HEK293 (cell line): ENCODE results near the gene DUS1L.

Experiments used
- EGR2 ChIP-seq: fragments of 450-650 bp; formaldehyde crosslinking; IDR thresholded peaks from 2 replicates; pipeline ENCODE4 v1.5.1; 2016; ENCODE audit warnings: low read depth, missing biosample characterization, missing genetic modification characterization
- GLIS1 ChIP-seq: fragments of 450-650 bp; formaldehyde crosslinking; IDR thresholded peaks from 2 replicates; pipeline ENCODE4 v1.5.1; 2016; ENCODE audit warnings: missing biosample characterization, missing genetic modification characterization
- KLF16 ChIP-seq: fragments of 450-650 bp; formaldehyde crosslinking; IDR thresholded peaks from 2 replicates; pipeline ENCODE4 v1.5.1; 2017; ENCODE audit warnings: missing biosample characterization, missing genetic modification characterization
- SCRT2 ChIP-seq: fragments of 450-650 bp; formaldehyde crosslinking; IDR thresholded peaks from 2 replicates; pipeline ENCODE4 v1.5.1; 2016; ENCODE audit warnings: missing biosample characterization, missing genetic modification characterization
- SP3 ChIP-seq: fragments of 450-650 bp; formaldehyde crosslinking; IDR thresholded peaks from 2 replicates; pipeline ENCODE4 v1.5.1; 2016; ENCODE audit warnings: missing biosample characterization, missing genetic modification characterization
- ZNF138 ChIP-seq: fragments of 450-650 bp; formaldehyde crosslinking; IDR thresholded peaks from 2 replicates; pipeline ENCODE4 v1.5.1; 2016; ENCODE audit warnings: missing biosample characterization, missing genetic modification characterization, borderline replicate concordance
- ZNF18 ChIP-seq: fragments of 450-650 bp; formaldehyde crosslinking; IDR thresholded peaks from 2 replicates; pipeline ENCODE4 v1.5.1; 2016; ENCODE audit warnings: missing biosample characterization, missing genetic modification characterization
- ZNF23 ChIP-seq: fragments of 450-650 bp; formaldehyde crosslinking; IDR thresholded peaks from 2 replicates; pipeline ENCODE4 v1.5.1; 2016; ENCODE audit warnings: missing biosample characterization, missing genetic modification characterization, borderline replicate concordance
- ZNF404 ChIP-seq: fragments of 450-650 bp; formaldehyde crosslinking; IDR thresholded peaks from 2 replicates; pipeline ENCODE4 v1.5.1; 2017; ENCODE audit warnings: missing biosample characterization, missing genetic modification characterization
- ZNF426 ChIP-seq: fragments of 450-650 bp; formaldehyde crosslinking; IDR thresholded peaks from 2 replicates; pipeline ENCODE4 v1.5.1; 2017; ENCODE audit warnings: missing biosample characterization, missing genetic modification characterization, mild to moderate bottlenecking, inconsistent platforms, moderate library complexity
- ZNF600 ChIP-seq: fragments of 450-650 bp; formaldehyde crosslinking; IDR thresholded peaks from 2 replicates; pipeline ENCODE4 v1.5.1; 2016; ENCODE audit warnings: missing biosample characterization, missing genetic modification characterization
- ZNF660 ChIP-seq: fragments of 450-650 bp; IDR thresholded peaks from 2 replicates; pipeline ENCODE4 v1.5.1; 2018; ENCODE audit warnings: missing biosample characterization, mild to moderate bottlenecking, missing genetic modification characterization
- ZNF701 ChIP-seq: fragments of 450-650 bp; formaldehyde crosslinking; IDR thresholded peaks from 2 replicates; pipeline ENCODE4 v1.5.1; 2016; ENCODE audit warnings: missing biosample characterization, missing genetic modification characterization
- ZNF704 ChIP-seq: fragments of 450-650 bp; formaldehyde crosslinking; IDR thresholded peaks from 2 replicates; pipeline ENCODE4 v1.5.1; 2016; ENCODE audit warnings: missing biosample characterization, missing genetic modification characterization
- ZNF791 ChIP-seq: fragments of 450-650 bp; formaldehyde crosslinking; IDR thresholded peaks from 2 replicates; pipeline ENCODE4 v1.5.1; 2016; ENCODE audit warnings: missing biosample characterization, missing genetic modification characterization
- ZNF792 ChIP-seq: fragments of 450-650 bp; formaldehyde crosslinking; IDR thresholded peaks from 2 replicates; pipeline ENCODE4 v1.5.1; 2016; ENCODE audit warnings: missing biosample characterization, missing genetic modification characterization
- ZNF837 ChIP-seq: fragments of 450-650 bp; formaldehyde crosslinking; IDR thresholded peaks from 2 replicates; pipeline ENCODE4 v1.5.1; 2016; ENCODE audit warnings: missing biosample characterization, missing genetic modification characterization
- ZSCAN16 ChIP-seq: fragments of 450-650 bp; formaldehyde crosslinking; IDR thresholded peaks from 2 replicates; pipeline ENCODE4 v1.5.1; 2016; ENCODE audit warnings: missing biosample characterization, missing genetic modification characterization
- TF ChIP-seq, protein P1 (sequence below): fragments of 450-650 bp; formaldehyde crosslinking; IDR thresholded peaks from 2 replicates; pipeline ENCODE4 v1.5.1; 2016; ENCODE audit warnings: missing biosample characterization, missing genetic modification characterization, low read depth
- TF ChIP-seq, protein P2 (sequence below): fragments of 450-650 bp; formaldehyde crosslinking; IDR thresholded peaks from 2 replicates; pipeline ENCODE4 v1.5.1; 2016; ENCODE audit warnings: missing biosample characterization, missing genetic modification characterization
- TF ChIP-seq, protein P3 (sequence below): fragments of 450-650 bp; formaldehyde crosslinking; IDR thresholded peaks from 2 replicates; pipeline ENCODE4 v1.5.1; 2016; ENCODE audit warnings: missing biosample characterization, missing genetic modification characterization
- TF ChIP-seq, protein P4 (sequence below): fragments of 450-650 bp; formaldehyde crosslinking; IDR thresholded peaks from 2 replicates; pipeline ENCODE4; 2016; ENCODE audit warnings: missing biosample characterization, missing genetic modification characterization
- TF ChIP-seq, protein P5 (sequence below): sonication (generic); formaldehyde crosslinking; IDR thresholded peaks from 2 replicates; pipeline ENCODE4 v1.8.1; 2022; ENCODE audit warnings: mild to moderate bottlenecking, moderate library complexity, missing genetic modification reagents
- TF ChIP-seq, protein P6 (sequence below): fragments of 450-650 bp; formaldehyde crosslinking; IDR thresholded peaks from 2 replicates; pipeline ENCODE4 v1.5.1; 2017; ENCODE audit warnings: missing biosample characterization, missing genetic modification characterization
- TF ChIP-seq, protein P7 (sequence below): fragments of 450-650 bp; formaldehyde crosslinking; IDR thresholded peaks from 2 replicates; pipeline ENCODE4 v1.5.1; 2017; ENCODE audit warnings: missing biosample characterization, missing genetic modification characterization

The DUS1L gene

DNA sequence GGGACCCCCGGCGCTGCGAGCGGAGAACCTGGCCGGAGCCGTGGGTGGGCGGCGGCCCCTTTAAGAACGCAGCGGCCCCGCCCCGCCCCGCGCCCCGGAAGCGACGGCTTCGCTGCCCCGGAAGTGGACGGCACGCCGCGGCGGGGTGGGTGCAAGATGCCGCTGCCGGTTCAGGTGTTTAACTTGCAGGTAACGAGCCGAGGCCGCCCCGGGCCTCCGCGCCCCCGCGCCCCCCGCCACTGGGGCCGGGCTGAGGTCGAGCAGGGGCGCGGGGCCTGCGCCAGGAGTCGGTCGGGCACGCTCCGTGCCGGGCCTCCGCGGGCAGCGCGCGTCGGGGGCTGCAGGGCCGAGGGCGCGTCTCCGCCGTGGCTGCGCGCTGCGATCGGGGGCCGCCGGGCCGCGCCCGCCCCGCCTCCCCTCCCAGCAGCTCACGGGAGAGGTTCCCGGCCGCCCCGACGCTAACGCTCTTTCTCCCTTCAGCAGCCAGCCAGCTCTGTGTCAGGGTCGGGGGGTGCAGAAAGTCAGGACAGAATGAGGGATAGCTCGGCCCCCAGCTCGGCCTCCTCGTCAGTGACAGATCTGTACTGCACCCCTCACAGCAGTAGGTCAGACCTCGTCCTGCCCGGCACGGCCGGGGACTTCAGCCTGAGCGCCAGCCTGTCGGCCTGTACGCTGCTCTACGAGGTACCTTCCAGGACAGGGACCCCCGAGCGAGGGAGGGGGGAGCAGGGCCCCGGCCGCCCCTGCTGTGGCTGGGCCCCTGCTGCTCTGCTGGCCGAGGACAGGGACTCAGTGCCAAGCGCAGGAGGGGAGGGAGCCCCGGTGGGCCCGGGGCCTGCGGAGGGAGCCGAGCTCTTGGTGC is 13.6 kb downstream of the DUS1L start, which contains the start of the genes GPS1 and RFNG (continued):
- TF ChIP-seq ZNF426 (no peak), KLF16 (tag by site-specific recombination) (no peak), ZNF660 (tag by site-specific recombination) (no peak), ZNF837 (tag by site-specific recombination) (no peak), ZNF23 (tag by site-specific recombination) (no peak), SCRT2 (tag by site-specific recombination) (no peak), ZNF704 (tag by site-specific recombination) (no peak), ZSCAN16 (no peak), ZNF792 (tag by site-specific recombination) (no peak), GLIS1 (peak; percentile 51), ZNF18 (no peak), ZNF404 (no peak), EGR2 (tag by site-specific recombination) (no peak), ZNF138 (tag by site-specific recombination) (no peak), ZNF701 (tag by site-specific recombination) (no peak), SP3 (peak; percentile 37; the same call in 1 of the 2 replicates), ZNF791 (no peak), ZNF600 (tag by site-specific recombination) (peak; percentile 50; the same call in 1 of the 2 replicates)
- TF ChIP-seq, protein P1, sequence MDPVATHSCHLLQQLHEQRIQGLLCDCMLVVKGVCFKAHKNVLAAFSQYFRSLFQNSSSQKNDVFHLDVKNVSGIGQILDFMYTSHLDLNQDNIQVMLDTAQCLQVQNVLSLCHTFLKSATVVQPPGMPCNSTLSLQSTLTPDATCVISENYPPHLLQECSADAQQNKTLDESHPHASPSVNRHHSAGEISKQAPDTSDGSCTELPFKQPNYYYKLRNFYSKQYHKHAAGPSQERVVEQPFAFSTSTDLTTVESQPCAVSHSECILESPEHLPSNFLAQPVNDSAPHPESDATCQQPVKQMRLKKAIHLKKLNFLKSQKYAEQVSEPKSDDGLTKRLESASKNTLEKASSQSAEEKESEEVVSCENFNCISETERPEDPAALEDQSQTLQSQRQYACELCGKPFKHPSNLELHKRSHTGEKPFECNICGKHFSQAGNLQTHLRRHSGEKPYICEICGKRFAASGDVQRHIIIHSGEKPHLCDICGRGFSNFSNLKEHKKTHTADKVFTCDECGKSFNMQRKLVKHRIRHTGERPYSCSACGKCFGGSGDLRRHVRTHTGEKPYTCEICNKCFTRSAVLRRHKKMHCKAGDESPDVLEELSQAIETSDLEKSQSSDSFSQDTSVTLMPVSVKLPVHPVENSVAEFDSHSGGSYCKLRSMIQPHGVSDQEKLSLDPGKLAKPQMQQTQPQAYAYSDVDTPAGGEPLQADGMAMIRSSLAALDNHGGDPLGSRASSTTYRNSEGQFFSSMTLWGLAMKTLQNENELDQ (tag by site-specific recombination) = no peak
- TF ChIP-seq, protein P2, sequence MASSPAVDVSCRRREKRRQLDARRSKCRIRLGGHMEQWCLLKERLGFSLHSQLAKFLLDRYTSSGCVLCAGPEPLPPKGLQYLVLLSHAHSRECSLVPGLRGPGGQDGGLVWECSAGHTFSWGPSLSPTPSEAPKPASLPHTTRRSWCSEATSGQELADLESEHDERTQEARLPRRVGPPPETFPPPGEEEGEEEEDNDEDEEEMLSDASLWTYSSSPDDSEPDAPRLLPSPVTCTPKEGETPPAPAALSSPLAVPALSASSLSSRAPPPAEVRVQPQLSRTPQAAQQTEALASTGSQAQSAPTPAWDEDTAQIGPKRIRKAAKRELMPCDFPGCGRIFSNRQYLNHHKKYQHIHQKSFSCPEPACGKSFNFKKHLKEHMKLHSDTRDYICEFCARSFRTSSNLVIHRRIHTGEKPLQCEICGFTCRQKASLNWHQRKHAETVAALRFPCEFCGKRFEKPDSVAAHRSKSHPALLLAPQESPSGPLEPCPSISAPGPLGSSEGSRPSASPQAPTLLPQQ (tag by site-specific recombination) = peak; percentile 68
- TF ChIP-seq, protein P3, sequence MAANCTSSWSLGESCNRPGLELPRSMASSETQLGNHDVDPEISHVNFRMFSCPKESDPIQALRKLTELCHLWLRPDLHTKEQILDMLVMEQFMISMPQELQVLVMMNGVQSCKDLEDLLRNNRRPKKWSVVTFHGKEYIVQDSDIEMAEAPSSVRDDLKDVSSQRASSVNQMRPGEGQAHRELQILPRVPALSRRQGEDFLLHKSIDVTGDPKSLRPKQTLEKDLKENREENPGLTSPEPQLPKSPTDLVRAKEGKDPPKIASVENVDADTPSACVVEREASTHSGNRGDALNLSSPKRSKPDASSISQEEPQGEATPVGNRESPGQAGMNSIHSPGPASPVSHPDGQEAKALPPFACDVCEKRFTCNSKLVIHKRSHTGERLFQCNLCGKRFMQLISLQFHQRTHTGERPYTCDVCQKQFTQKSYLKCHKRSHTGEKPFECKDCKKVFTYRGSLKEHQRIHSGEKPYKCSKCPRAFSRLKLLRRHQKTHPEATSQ = no peak
- TF ChIP-seq, protein P4, sequence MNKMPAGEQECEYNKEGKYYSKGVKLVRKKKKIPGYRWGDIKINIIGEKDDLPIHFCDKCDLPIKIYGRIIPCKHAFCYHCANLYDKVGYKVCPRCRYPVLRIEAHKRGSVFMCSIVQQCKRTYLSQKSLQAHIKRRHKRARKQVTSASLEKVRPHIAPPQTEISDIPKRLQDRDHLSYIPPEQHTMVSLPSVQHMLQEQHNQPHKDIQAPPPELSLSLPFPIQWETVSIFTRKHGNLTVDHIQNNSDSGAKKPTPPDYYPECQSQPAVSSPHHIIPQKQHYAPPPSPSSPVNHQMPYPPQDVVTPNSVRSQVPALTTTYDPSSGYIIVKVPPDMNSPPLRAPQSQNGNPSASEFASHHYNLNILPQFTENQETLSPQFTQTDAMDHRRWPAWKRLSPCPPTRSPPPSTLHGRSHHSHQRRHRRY (tag by site-specific recombination) = peak; percentile 27; the same call in 1 of the 2 replicates
- TF ChIP-seq, protein P5, sequence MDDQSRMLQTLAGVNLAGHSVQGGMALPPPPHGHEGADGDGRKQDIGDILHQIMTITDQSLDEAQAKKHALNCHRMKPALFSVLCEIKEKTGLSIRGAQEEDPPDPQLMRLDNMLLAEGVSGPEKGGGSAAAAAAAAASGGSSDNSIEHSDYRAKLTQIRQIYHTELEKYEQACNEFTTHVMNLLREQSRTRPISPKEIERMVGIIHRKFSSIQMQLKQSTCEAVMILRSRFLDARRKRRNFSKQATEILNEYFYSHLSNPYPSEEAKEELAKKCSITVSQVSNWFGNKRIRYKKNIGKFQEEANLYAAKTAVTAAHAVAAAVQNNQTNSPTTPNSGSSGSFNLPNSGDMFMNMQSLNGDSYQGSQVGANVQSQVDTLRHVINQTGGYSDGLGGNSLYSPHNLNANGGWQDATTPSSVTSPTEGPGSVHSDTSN = peak; percentile 55; the same call in 1 of the 2 replicates
- TF ChIP-seq, protein P6, sequence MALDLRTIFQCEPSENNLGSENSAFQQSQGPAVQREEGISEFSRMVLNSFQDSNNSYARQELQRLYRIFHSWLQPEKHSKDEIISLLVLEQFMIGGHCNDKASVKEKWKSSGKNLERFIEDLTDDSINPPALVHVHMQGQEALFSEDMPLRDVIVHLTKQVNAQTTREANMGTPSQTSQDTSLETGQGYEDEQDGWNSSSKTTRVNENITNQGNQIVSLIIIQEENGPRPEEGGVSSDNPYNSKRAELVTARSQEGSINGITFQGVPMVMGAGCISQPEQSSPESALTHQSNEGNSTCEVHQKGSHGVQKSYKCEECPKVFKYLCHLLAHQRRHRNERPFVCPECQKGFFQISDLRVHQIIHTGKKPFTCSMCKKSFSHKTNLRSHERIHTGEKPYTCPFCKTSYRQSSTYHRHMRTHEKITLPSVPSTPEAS (tag by site-specific recombination) = no peak
- TF ChIP-seq, protein P7, sequence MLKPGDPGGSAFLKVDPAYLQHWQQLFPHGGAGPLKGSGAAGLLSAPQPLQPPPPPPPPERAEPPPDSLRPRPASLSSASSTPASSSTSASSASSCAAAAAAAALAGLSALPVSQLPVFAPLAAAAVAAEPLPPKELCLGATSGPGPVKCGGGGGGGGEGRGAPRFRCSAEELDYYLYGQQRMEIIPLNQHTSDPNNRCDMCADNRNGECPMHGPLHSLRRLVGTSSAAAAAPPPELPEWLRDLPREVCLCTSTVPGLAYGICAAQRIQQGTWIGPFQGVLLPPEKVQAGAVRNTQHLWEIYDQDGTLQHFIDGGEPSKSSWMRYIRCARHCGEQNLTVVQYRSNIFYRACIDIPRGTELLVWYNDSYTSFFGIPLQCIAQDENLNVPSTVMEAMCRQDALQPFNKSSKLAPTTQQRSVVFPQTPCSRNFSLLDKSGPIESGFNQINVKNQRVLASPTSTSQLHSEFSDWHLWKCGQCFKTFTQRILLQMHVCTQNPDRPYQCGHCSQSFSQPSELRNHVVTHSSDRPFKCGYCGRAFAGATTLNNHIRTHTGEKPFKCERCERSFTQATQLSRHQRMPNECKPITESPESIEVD (tag by site-specific recombination) = no peak
